GM18499 (cell line): ENCODE data around the gene PSG11.
"Not testable (repeated sequence)": the region's sequence is repeated elsewhere in the genome, so short reads cannot be mapped to it uniquely, and the experiment has no call there.

Experiments used
- ATAC-seq: cut with Tn5 transposase; IDR thresholded peaks from one replicate; pipeline ENCODE4 v1.9.1; 2021; ENCODE audit warnings: moderate number of reproducible peaks; ENCODE audit not compliant: insufficient read depth, unreplicated experiment

Gene PSG11

DNA sequence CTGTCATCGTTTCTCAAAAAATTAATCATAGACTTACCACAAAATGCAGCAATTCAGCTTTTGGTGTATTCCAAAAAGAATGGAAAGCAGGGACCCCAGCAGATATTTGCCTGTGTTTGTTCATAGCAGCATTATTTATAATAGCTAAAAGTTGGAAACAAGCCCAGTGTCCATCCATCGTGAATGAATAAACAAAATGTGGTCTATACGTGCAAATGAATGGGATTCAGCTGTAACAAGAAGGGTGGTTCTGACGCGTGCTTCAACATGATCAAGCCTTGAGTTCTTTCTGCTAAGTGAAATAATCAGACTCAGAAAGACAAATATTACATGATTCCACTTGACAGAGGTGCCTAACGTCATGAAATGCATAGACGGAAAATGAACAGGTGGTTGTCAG is 36.4 kb downstream of the PSG11 start:
- no peak for ATAC-seq

DNA sequence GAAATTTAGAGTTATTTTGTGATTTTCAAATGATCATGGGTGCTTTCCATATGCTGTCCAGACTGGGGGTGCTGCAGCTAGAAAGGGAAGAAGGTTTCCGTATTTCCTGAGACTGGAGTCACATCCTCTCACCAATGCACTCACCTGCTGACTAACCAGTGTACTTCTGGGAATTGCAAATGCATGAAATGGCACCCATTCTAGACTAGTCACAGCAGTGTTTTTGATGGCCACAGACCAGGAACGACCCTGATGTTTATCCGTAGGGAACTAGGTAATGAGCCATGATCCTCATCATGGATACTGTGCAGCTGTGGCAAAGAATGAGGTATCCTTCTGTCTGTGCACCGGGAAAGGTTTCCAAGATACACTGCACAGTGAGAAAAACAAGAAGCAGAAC is 37.1 kb downstream of the PSG11 start:
- ATAC-seq: not testable (repeated sequence)

DNA sequence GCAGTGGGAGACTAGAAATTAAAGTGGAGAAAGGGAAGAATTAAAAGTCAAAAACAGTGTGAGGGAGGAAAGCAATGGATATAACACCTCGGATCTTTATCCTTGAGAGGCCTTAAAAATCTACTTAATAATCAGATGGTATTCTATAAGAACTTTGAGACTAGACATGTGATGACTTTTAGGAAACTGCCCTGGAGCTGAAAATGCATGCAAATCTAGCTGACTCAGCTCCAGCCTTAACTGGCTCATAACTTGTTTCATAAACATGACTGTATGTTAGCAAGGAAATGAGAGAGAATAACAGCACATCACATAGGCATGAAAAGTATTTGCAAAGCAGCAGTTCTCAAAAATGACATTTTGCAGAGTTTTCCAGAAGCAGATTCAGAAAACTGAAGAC is 38.1 kb downstream of the PSG11 start:
- ATAC-seq: not testable (repeated sequence)

DNA sequence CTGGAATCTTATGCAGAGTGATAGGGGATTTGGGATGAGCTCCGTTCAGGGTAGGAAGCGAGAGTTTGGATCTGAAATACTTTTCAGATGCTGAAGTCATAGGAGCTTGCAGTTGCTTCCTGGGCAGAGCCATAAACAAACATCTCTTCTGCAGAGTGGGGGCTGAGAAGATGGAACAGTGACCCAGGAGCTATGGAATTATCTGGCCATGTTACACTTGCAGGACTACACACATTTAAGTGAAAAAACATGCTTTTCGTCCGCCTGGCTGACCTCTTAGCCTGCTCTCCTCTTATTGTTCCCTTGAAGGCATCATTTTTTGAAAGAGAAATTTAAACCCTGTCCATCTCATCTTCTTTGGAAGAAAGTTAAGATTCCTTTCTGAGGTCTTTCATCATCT is 40.7 kb downstream of the PSG11 start:
- ATAC-seq: no peak

DNA sequence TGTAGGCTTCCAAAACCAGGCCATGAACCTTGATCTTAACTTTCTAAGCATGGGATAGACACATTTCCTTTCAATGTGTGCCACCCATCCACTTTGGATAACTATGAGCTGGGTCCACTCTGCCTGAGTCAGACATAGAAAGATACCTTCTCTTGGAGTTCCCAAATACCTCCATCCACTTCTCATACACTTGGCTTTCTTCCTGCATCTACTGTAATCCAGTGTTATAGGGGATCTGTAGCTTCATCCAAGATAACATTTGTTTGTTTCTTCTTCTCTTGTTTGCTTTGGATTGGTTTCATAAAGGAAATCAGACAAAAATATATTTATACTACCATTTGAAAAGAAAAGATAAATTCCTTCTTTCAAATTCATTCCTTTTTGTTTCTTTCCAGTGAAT is 44.2 kb downstream of the PSG11 start:
- ATAC-seq: not testable (repeated sequence)

DNA sequence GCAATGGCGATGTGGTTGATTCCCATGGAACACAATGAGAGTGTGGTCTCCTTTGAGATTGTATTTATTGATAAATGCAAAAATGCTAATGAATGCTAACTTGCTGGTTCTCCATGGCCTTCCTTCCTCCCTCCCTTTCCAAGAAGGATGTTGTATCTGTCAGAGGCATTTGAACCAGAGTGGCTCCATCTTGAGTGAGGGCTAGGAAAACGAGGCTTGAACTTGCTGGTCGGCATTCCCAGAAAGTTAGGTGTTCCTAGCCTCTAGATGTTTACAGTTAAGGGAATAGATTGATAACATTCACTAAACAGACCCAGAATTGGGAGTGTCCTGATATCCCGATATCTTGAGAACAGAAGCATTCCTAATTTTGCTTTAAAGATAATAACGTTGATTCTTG is 54.8 kb downstream of the PSG11 start:
- ATAC-seq: not testable (repeated sequence)

DNA sequence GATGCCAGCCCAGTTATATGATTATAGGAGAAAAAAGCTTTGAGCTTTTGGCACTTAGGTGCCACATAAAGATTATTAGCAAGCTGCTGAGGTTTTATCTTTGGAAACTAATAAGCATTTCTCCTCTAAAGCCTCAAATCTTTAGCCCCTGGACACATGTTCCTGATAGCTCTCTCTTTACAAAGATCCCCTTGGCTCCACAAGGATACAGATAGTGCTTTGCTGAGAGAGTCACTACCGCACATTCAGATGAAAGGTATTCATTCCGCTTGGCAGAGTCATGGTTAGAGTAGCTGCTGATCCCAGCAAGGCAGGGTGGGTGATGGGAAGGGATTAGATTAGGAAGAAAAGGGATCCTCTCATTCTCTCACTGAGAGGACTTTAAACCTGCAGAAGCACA is 61.1 kb downstream of the PSG11 start:
- ATAC-seq: no peak

DNA sequence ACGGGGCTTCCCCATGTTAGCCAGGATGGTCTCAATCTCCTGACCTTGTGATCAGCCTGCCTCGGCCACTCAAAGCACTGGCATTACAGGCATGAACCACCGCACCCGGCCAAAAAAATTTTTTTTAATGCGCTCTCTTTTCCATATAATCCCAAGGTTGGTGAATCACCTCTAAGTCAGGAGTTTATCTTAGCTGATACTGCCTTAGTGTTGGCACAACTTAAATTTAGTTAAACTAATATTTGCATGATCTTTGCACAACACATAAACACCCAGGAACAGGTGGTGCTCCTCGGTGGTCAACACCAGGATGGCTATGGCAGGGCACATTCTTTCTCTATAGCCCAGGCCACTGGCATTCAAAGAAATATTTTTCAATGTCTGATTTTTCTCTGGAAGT is 65.2 kb downstream of the PSG11 start:
- no peak for ATAC-seq
